ENCODE measurements around the gene SMIM32.

Gene SMIM32

DNA sequence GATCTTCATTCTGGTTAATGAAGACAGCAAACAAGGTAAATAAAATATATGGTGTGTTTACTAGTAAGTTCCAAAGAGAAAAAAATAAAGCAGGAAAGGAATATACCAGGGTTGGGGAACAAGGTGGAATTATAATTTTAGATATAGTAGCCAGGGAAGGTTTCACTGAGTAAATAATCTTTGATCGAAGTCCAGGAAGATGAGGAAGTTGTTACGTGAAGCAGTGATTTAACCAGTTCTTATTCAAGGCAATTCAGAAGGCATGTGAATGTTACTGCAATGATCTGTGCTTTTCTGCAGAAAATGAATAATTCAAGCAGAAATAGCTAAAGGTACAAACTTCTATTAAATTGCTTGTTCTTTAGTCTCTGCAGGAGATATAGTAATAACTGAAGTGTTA, 6.2 kb downstream of the SMIM32 start:
- DNase-seq (ENCODE audit: low read depth), result no peak

- no peak for DNase-seq (ENCODE audit: low read depth)
These were observed 6.8 kb downstream of the SMIM32 start for GRCh38 chr5:136185974-136186665.

DNA sequence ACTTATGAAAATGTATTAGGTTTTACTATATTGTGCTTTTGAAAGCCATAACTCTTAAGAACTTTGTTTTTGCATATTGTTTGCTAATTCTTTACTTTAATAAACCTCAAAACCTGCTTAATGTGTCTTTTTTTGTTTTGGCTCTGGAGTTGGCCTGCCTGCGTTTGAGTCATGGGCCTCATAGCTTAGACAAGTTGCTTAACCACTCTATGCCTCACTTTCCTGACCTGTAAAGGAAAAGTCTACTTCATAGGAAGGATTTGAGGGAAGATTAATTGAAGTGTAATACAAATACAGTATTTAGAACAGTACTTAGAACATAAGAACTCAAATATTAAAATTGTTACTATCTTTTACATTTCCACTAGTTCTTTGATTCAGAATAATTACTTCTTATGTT, 10.3 kb downstream of the SMIM32 start:
- DNase-seq (ENCODE audit: low read depth), result no peak

DNA sequence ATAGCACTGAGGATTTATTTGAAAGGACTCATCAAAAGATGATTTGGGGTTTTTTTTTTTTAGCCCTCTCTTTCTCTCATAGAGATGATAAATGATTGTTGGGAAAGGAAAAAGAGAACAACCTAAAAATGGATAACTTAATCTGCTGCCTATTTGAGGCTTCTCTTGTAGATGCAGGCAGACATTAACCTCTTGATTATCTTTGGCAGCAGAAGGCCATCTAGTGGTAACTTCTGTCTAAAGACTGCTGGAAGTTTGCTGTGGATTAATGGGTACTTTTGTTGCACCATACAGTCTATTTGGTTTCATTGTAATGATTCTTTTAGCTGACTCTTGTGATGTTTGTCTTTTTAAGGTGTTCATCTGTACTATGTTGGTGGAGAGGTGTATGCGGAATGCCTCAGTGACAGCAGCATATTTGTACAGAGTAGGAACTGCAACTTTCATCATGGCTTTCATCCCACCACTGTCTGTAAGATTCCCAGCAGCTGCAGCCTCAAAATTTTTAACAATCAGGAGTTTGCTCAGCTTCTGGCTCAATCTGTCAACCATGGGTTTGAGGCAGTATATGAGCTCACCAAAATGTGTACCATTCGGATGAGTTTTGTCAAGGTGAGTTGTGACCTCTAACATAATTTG, 18.8 kb downstream of the SMIM32 start:
- DNase-seq (ENCODE audit: low read depth), result no peak

DNA sequence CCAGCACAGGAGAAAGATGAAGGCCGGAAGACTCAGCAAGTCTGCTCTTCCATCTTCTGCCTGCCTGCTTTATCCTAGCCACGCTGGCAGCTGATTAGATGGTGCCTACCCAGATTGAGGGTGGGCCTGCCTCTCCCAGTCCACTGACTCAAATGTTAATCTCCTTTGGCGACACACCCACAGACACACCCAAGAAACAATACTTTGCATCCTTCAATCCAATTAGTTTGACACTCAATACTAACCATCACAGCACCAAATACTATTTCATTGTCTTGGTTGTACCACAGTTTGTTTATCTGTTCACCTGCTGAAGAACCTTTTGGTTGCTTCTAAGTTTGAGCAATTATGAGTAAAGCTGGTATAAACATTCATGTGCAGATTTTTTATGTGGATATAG, 23.7 kb downstream of the SMIM32 start:
- DNase-seq (ENCODE audit: low read depth), result no peak

GRCh38 chr5:136166909-136167308, 26.1 kb downstream of the SMIM32 start:
- no peak for DNase-seq (ENCODE audit: low read depth)

DNA sequence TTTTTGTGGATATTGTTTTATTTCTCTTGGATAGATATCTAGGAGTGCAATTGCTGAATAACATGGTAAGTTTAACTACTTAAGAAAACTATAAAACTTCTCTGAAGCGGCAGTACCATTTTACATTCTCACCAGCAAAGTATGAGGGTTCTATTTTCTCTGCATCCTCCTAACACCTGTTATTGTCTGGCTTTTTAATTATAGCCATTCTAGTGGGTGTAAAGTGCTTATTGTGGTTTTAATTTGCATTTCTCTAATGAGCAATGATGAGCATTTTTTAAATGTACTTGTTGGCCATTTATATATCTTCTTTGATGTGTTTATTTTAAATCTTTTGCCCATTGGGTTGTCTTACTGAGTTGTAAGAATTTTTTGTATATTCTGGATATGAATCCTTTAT, 28.7 kb downstream of the SMIM32 start:
- DNase-seq (ENCODE audit: low read depth), result no peak

GRCh38 chr5:136162008-136162407, 31.0 kb downstream of the SMIM32 start:
- DNase-seq (ENCODE audit: low read depth), result no peak

DNA sequence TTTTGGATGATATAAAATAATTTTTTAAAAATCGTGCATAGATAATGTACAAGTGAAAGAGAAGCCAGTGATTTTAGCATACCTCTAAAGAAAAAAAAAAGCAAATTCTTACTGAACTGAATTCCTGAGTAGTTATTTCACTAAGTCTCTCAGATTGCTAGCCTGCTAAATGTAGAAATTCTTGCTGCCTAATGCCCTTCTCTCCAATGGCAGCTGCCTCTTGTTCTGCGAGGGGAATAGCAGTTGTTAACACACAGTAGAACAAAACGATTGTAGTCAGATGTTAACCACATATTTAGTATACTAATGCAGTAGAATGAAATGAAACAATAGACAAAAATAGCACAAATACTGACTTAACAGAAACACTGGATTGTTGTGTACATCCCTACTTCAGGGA, 33.5 kb downstream of the SMIM32 start:
- DNase-seq (ENCODE audit: low read depth), result no peak

- no peak for DNase-seq (ENCODE audit: low read depth)
These were observed 35.4 kb downstream of the SMIM32 start for GRCh38 chr5:136157514-136157913.

- no peak for DNase-seq (ENCODE audit: low read depth)
These were observed 37.2 kb downstream of the SMIM32 start for GRCh38 chr5:136155761-136156160.

- DNase-seq (ENCODE audit: low read depth), result no peak
These were observed 37.9 kb downstream of the SMIM32 start for GRCh38 chr5:136155078-136155477.

GRCh38 chr5:136153581-136154236, 39.3 kb downstream of the SMIM32 start:
- DNase-seq (ENCODE audit: low read depth), result no peak

DNA sequence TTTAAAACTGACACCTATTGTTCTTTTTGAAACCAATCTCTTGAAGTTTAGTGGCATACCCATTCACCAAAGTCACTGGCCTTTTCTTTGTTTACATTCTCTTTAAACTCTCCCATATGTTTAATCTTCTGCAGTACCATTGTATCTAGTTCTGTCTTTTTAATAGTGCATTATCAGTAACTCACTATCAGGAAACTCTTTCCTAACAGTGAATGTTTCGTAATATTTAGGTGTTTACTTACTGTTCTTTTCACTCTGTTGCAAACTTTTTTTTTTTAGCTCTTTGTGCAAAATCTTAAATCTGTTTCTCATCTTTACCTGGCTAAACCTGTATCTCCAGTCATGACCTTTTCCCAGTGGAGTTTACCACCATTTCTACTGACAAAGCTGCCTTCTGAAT, 43.1 kb downstream of the SMIM32 start:
- DNase-seq (ENCODE audit: low read depth), result no peak

GRCh38 chr5:136147632-136148031, 45.3 kb downstream of the SMIM32 start:
- no peak for DNase-seq (ENCODE audit: low read depth)

DNA sequence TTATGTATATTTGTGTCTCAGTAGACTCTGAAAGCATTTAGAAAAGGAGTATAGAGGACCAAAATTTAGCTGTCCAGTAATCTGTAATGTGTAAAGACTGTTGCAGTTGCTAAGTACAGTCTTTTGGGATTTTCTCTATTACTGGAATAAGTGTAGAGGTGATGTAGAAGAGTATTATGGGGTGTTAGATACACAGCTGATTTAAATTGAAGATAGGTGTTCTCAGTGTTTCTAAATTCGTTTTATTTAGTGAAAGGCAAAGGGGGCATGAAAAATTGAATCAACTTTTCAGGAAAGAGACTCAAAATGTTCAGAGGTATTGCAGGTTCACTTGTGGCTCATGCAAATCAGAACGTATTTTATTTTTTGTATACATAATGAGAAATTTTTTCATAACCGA, 46.8 kb downstream of the SMIM32 start:
- DNase-seq (ENCODE audit: low read depth), result no peak

DNA sequence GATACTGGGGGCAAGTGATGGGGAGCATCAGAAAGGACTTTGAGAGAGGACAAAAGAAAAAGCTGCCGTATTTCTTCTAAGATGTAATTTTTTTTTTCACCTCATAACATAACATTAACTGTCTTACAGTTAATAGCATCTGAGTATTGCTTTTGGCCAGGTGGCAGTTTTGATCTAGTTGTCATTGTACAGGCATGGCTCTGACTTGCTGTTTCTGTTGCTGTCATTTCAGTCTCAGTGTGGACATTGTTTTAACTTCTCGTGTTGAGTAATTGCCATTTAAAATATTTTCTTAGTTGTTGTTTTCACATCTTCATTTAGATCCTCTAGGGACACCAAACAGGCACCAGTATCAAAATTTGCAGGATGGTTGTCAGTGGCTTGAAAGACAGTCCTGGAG, 47.9 kb downstream of the SMIM32 start:
- no peak for DNase-seq (ENCODE audit: low read depth)

- no peak for DNase-seq (ENCODE audit: low read depth)
These were observed 49.2 kb downstream of the SMIM32 start for GRCh38 chr5:136143763-136144162.

GRCh38 chr5:136143312-136143711, 49.6 kb downstream of the SMIM32 start:
- DNase-seq (ENCODE audit: low read depth), result no peak

DNA sequence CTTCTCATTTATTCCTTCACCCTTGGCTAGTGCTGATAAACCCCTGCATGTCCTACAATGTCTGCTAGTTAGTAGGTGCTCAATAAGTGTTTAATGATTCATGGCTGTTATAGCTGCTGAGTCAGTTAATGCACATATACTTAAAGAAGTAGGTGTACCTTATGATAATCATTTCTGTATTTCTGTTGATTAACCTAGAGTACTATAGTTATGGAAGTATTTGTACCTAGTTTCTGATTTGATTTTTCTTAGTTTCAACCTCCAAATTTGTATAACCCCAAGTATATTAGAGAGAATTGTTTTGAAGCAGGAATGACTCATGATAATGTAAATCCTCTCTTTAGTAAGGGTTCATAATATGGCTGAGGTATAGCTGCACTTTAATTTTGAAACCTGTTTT, 51.4 kb downstream of the SMIM32 start:
- no peak for DNase-seq (ENCODE audit: low read depth)
